ENCODE measurements around the gene SCTR.

SCTR gene

DNA sequence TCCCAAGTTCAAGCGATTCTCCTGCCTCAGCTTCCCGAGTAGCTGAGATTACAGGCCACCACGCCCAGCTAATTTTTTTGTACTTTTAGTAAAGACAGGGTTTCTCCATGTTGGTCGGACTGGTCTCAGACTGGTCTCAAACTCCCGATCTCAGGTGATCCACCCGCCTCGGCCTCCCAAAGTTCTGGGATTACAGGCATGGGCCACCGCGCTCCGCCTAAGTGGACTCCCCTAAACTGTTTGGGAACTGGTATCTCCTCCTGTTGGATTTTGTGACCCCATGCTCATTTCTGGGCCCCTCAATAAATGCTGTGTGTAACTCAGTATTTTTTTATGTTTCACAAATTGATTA lies 5.2 kb downstream of the SCTR start:
- H3K4me3 ChIP-seq (ENCODE audit: low read depth, low read length): no peak overlapping the region
- TF ChIP-seq, protein P1, sequence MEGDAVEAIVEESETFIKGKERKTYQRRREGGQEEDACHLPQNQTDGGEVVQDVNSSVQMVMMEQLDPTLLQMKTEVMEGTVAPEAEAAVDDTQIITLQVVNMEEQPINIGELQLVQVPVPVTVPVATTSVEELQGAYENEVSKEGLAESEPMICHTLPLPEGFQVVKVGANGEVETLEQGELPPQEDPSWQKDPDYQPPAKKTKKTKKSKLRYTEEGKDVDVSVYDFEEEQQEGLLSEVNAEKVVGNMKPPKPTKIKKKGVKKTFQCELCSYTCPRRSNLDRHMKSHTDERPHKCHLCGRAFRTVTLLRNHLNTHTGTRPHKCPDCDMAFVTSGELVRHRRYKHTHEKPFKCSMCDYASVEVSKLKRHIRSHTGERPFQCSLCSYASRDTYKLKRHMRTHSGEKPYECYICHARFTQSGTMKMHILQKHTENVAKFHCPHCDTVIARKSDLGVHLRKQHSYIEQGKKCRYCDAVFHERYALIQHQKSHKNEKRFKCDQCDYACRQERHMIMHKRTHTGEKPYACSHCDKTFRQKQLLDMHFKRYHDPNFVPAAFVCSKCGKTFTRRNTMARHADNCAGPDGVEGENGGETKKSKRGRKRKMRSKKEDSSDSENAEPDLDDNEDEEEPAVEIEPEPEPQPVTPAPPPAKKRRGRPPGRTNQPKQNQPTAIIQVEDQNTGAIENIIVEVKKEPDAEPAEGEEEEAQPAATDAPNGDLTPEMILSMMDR (conservative IDR thresholded peaks at IDR 0.05; ENCODE audit: low read depth, low read length): no peak
- DNase-seq (ENCODE audit: low read depth): no peak

DNA sequence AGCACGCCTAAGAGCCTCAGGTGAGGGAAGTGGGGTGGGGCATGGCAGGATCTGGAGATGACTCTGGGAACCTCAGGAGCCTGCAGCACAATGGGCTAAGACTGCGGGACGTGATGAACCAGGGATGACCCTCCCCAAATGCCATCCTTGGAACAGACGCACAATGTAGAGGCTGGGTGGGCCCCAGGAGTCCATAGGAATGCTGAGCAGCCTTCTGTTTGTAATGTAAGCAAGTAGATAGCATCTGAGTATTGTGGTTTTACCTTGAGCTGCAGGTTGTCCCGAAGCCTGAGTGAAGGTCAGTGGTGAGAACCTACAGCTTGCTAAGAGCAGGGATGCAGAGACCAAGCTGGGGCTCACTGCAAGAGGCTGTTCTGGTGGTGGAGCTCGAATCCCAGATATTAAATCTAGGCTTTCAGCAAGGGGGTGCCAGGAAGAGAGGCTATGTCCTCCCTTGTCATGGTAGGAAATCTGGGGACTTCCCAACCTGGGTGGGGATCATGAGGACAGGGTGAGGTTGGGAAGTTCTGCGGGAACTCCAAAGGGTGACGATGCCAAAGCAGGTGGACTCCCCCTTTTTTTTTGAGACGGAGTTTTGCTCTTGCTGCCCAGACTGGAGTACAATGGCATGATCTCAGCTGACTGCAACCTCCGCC lies 5.8 kb downstream of the SCTR start:
- H3K4me3 ChIP-seq (ENCODE audit: low read depth, low read length): no peak overlapping the region
- DNase-seq (ENCODE audit: low read depth): no peak
- TF ChIP-seq, protein P1 (conservative IDR thresholded peaks at IDR 0.05; ENCODE audit: low read depth, low read length): no peak

DNA sequence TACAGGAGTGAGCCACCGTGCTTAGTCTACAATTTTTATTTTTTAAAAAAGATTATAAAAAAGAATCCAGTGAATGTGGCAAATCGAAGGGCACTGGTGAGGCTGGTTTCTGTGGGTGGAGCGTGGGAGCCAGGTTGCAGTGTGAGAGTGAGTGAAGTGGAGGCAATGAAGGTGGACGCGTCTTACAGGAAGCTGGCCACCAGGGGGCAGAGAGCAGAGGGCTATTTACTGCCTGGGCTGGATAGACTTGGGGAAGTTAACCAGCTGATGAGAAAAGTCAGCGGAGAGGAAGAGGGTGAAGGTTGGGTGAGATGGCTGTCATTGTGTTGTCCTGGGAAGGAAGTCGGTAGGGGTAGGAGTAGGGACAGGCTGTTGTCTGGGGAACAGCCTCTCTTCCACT lies 6.8 kb downstream of the SCTR start:
- DNase-seq (ENCODE audit: low read depth): peak; percentile 72

DNA sequence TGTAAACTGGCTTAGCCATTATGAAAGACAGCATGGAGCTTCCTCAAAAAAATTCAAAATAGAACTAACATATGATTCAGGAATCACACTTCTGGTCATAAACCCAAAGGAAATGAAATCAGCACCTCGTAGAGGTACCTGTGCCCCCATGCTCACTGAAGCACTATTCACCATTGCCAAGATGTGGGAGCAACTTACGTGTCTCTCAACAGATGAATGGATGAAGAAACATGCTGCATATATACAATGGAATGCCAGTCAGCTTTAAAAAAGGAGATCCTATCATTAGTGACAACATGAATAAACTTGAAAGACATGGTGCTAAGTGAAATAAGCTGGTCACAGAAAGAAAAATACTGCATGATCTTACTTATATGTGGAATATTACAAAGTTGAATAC lies 8.2 kb downstream of the SCTR start:
- no peak for DNase-seq (ENCODE audit: low read depth)
- TF ChIP-seq, protein P1 (conservative IDR thresholded peaks at IDR 0.05; ENCODE audit: low read depth, low read length): no peak

More for the DNA sequence above, 6.8 kb downstream of the SCTR start:
- TF ChIP-seq, protein P1 (conservative IDR thresholded peaks at IDR 0.05; ENCODE audit: low read depth, low read length): peak; percentile 86
- no peak overlapping the region for H3K4me3 ChIP-seq (ENCODE audit: low read depth, low read length)

DNA sequence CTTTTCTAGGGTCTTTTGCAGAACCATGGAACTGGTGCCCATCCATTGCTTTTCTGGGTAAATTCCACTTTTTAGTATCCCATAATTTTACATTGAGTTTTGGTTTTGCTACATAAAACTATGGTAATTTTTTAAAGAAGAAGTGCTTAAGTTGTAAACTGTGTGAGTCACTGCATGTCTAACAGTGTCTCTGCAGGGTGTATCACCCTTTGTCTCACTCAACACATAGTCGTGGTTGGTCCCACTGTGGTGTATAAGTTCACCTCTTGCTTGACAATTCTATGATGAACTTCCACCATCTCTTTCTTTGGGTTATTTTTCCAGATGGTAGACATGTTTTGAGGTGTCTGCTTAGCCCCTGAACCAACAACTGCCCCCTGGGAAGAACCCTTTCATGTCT lies 10.5 kb downstream of the SCTR start:
- TF ChIP-seq, protein P1 (conservative IDR thresholded peaks at IDR 0.05; ENCODE audit: low read depth, low read length): no peak
- peak; percentile 23 for DNase-seq (ENCODE audit: low read depth)
- no peak overlapping the region for H3K4me3 ChIP-seq (ENCODE audit: low read depth, low read length)

More for the DNA sequence above, 8.2 kb downstream of the SCTR start:
- H3K4me3 ChIP-seq (ENCODE audit: low read depth, low read length): no peak overlapping the region

DNA sequence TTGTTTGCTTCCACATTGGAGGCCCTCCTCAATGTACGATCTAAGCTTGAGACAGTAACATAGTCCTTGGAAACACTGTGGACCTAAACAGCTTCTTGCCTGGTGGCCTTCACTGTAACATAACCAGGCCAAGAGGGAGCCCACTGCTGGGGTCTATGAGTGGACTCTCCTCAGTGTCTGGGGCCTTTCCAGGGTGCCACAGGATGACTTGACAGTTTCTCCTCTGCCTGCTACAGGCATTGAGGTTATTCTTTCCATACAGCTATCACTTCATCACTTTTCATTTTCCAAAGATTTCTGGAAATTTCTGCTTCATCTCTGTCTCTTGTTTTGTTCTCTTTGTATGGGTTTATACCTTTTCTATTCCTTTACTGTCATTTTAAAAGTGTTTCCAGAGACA lies 11.3 kb downstream of the SCTR start:
- TF ChIP-seq, protein P1 (conservative IDR thresholded peaks at IDR 0.05; ENCODE audit: low read depth, low read length): no peak
- no peak for DNase-seq (ENCODE audit: low read depth)
- H3K4me3 ChIP-seq (ENCODE audit: low read depth, low read length): no peak overlapping the region

DNA sequence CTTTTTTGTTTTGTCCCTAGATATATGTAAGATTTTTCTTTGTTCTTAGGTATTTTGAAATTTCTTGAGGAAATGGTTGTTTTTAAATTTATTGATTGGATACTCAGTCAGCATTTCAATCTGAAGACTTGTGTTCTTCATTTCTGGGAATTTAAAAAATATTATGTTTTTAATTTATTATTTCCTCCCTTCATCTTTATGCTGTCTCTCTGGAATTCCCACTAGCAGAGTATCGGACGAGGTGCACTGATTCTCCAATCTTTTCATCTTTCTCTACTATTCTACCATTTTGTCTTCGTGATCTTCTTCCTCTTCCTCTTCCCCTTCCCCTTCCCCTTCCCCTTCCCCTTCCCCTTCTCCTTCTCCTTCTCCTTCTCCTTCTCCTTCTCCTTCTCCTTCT lies 12.3 kb downstream of the SCTR start:
- TF ChIP-seq, protein P1 (conservative IDR thresholded peaks at IDR 0.05; ENCODE audit: low read depth, low read length): no peak
- H3K4me3 ChIP-seq (ENCODE audit: low read depth, low read length): no peak overlapping the region
- no peak for DNase-seq (ENCODE audit: low read depth)
